ENCODE results near the gene GPSM3. TPM values are rescaled to one million over a fixed set of nuclear protein-coding genes. Genes with fewer than 3 reads are reported as not detected.

The GPSM3 gene
- total RNA-seq, 1 experiment from 2014 or later: 2.0 TPM

- TF ChIP-seq POLR2AphosphoS5 (IDR thresholded peaks at IDR 0.05; ENCODE audit: low read depth, low read length) (no peak), REST (IDR thresholded peaks at IDR 0.05; ENCODE audit: insufficient read depth in 1 of 2, low read depth in 2 of 2, low read length in 1 of 2) (no peak), SIN3A (IDR thresholded peaks at IDR 0.05; ENCODE audit: borderline replicate concordance, insufficient read depth, low read depth, low read length) (no peak), CTCF (IDR thresholded peaks at IDR 0.05) (no peak), TCF7L2 (IDR thresholded peaks at IDR 0.05; ENCODE audit: low read depth, low read length) (no peak)
- POLR2A ChIA-PET: no interaction called here
- intact Hi-C loops (cut with micrococcal nuclease; ENCODE audit: unreplicated experiment): no loop called here
- CTCF ChIA-PET: no interaction called here
- no peak overlapping the region for H3K27ac ChIP-seq (ENCODE audit: low read length)
- ATAC-seq (no peak), DNase-seq (ENCODE audit: low read depth, low spot score) (no peak)
- in situ Hi-C loops (cut with HindIII; ENCODE audit: low pct_unique_long_range_greater_than_20kb, low sequenced_read_pairs): no loop called here
- H3K36me3 ChIP-seq (ENCODE audit: control insufficient read depth, insufficient read depth, low read length): 0 out of 2 replicates have a peak, but pooled peaks cover 4% of the 10 kb centered on the region
- H3K4me1 ChIP-seq (ENCODE audit: control insufficient read depth, insufficient read depth, low read length): peaks cover 36% of the 10 kb centered on the region
- H3K4me3 ChIP-seq (ENCODE audit: low read depth in 2 of 2, low read length in 2 of 2): no peak overlapping the region
- no TSS peak for BruUV-seq (replicated peaks)
- H3K9me3 ChIP-seq (ENCODE audit: control insufficient read depth, insufficient read depth, low read depth, low read length): no peaks in the 10 kb centered on the region
- H3K27me3 ChIP-seq (ENCODE audit: control insufficient read depth, insufficient read depth, low read length): no peaks in the 10 kb centered on the region
Observed at GRCh38 chr6:32174416-32174815, 18.0 kb downstream of the GPSM3 start.

GRCh38 chr6:32173051-32173727 is 19.3 kb downstream of the GPSM3 start:
- H3K4me1 ChIP-seq (ENCODE audit: control insufficient read depth, insufficient read depth, low read length): peaks cover 32% of the 10 kb centered on the region
- in situ Hi-C loops (cut with HindIII; ENCODE audit: low pct_unique_long_range_greater_than_20kb, low sequenced_read_pairs): no loop called here
- no peaks in the 10 kb centered on the region for H3K27me3 ChIP-seq (ENCODE audit: control insufficient read depth, insufficient read depth, low read length)
- CTCF ChIA-PET: no interaction called here
- intact Hi-C loops (cut with micrococcal nuclease; ENCODE audit: unreplicated experiment): no loop called here
- no peak for ATAC-seq
- no peak overlapping the region for H3K27ac ChIP-seq (ENCODE audit: low read length)
- POLR2A ChIA-PET: no interaction called here
- no peak for DNase-seq (ENCODE audit: low read depth, low spot score)
- H3K9me3 ChIP-seq (ENCODE audit: control insufficient read depth, insufficient read depth, low read depth, low read length): no peaks in the 10 kb centered on the region
- TF ChIP-seq REST (IDR thresholded peaks at IDR 0.05; ENCODE audit: insufficient read depth in 1 of 2, low read depth in 2 of 2, low read length in 1 of 2): no peak
- no peak for TF ChIP-seq SIN3A (IDR thresholded peaks at IDR 0.05; ENCODE audit: borderline replicate concordance, insufficient read depth, low read depth, low read length)
- BruUV-seq (replicated peaks): no TSS peak
- H3K36me3 ChIP-seq (ENCODE audit: control insufficient read depth, insufficient read depth, low read length): 0 out of 2 replicates have a peak, but pooled peaks cover 4% of the 10 kb centered on the region
- no peak overlapping the region for H3K4me3 ChIP-seq (ENCODE audit: low read depth in 2 of 2, low read length in 2 of 2)

Measured in Panc1 (cell line).